ENCODE results near the gene TMEM115.

DNA sequence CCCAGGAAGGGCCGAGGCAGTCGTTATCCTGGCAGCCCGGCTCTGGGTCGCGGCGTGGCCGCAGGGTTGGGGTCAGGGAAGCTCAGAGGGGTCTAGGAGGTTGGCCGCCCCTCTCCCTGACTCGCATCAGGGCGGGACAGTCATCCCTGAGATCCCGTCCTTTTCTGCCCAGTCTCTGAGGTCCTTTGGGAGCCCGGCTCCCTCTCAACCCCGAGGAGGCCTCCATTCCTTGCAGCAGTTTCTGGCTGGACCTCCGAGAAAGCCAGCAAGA is 37.3 kb downstream of the TMEM115 start:
- TF ChIP-seq POLR2AphosphoS5 (IDR thresholded peaks at IDR 0.05), result no peak
- TF ChIP-seq, protein P1, sequence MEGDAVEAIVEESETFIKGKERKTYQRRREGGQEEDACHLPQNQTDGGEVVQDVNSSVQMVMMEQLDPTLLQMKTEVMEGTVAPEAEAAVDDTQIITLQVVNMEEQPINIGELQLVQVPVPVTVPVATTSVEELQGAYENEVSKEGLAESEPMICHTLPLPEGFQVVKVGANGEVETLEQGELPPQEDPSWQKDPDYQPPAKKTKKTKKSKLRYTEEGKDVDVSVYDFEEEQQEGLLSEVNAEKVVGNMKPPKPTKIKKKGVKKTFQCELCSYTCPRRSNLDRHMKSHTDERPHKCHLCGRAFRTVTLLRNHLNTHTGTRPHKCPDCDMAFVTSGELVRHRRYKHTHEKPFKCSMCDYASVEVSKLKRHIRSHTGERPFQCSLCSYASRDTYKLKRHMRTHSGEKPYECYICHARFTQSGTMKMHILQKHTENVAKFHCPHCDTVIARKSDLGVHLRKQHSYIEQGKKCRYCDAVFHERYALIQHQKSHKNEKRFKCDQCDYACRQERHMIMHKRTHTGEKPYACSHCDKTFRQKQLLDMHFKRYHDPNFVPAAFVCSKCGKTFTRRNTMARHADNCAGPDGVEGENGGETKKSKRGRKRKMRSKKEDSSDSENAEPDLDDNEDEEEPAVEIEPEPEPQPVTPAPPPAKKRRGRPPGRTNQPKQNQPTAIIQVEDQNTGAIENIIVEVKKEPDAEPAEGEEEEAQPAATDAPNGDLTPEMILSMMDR (IDR thresholded peaks at IDR 0.05), result no peak
